Thyroid gland (tissue), 4 donors: ENCODE data around the gene RIMBP2.

Experiments used
- CTCF ChIP-seq, 6 experiments: fragments of 200-600 bp in 3 of 6; fragments of 450-650 bp in 3 of 6; sonication (generic) in 3 of 6; IDR thresholded peaks; one replicate each; pipeline ENCODE4 v1.5.1; 2016 to 2019; ENCODE audit warnings: antibody characterized with exemption in 6 of 6, mild to moderate bottlenecking in 2 of 6, inconsistent platforms in 1 of 6, moderate library complexity in 1 of 6
- POLR2A ChIP-seq, 2 donors: fragments of 450-650 bp; IDR thresholded peaks; one replicate each; pipeline ENCODE4 v1.6.1; 2017; ENCODE audit warnings: antibody characterized with exemption in 2 of 2, mild to moderate bottlenecking in 2 of 2, moderate library complexity in 1 of 2

- no peak for TF ChIP-seq CTCF (IDR thresholded peaks at IDR 0.05)
- TF ChIP-seq POLR2A (IDR thresholded peaks at IDR 0.05): no peak
Observed at GRCh38 chr12:130644146-130644545, 72.0 kb downstream of the RIMBP2 start.
